Spleen (tissue), 13 donors: Measurements from ENCODE around the gene ZNF367. TPM values are rescaled to one million over a fixed set of nuclear protein-coding genes. Genes with fewer than 3 reads are reported as not detected.
A peak's percentile ranks its signal among the peaks of the same experiment; 100 is the strongest.

Source experiments
- DNase-seq: peaks from one replicate; pipeline ENCODE4 v3.0.0-alpha.2; 2020
- H3K27ac ChIP-seq, 8 donors: fragments of 200-600 bp; sonication (generic) in 7 of 8; 1 replicate in 4 of 8; 2 replicates in 4 of 8; pipeline versions ENCODE4 v1.5.0 to v1.8.0; 2016 to 2021; ENCODE audit warnings: inconsistent platforms in 4 of 8, mild to moderate bottlenecking in 4 of 8, moderate library complexity in 1 of 8
- H3K27me3 ChIP-seq, 7 donors: fragments of 200-600 bp; sonication (generic) in 6 of 7; replicated peaks in 1 of 7; 1 replicate in 4 of 7; 2 replicates in 3 of 7; pipeline versions ENCODE4 v1.5.0 to v1.8.0; 2016 to 2021; ENCODE audit warnings: inconsistent platforms in 3 of 7, mild to moderate bottlenecking in 1 of 7
- H3K36me3 ChIP-seq, 6 donors: fragments of 200-600 bp; sonication (generic) in 5 of 6; 1 replicate in 4 of 6; 2 replicates in 2 of 6; pipeline versions ENCODE4 v1.5.0 to v1.8.0; 2016 to 2021; ENCODE audit warnings: inconsistent platforms in 2 of 6
- H3K4me1 ChIP-seq, 6 donors: fragments of 200-600 bp; sonication (generic) in 5 of 6; 1 replicate in 3 of 6; 2 replicates in 3 of 6; pipeline versions ENCODE4 v1.5.0 to v1.8.0; 2016 to 2021; ENCODE audit warnings: inconsistent platforms in 3 of 6
- H3K4me3 ChIP-seq, 8 donors: fragments of 200-600 bp; sonication (generic) in 7 of 8; 1 replicate in 4 of 8; 2 replicates in 4 of 8; pipeline versions ENCODE4 v1.5.0 to v1.8.0; 2016 to 2021; ENCODE audit warnings: inconsistent platforms in 4 of 8, mild to moderate bottlenecking in 4 of 8, moderate library complexity in 2 of 8
- H3K9me3 ChIP-seq, 8 donors: fragments of 200-600 bp; sonication (generic) in 7 of 8; 1 replicate in 4 of 8; 2 replicates in 4 of 8; pipeline versions ENCODE4 v1.5.0 to v1.8.0; 2016 to 2021; ENCODE audit warnings: inconsistent platforms in 4 of 8
- POLR2A ChIP-seq, 3 donors: fragments of 450-650 bp; IDR thresholded peaks; one replicate each; pipeline ENCODE4 v1.5.1; 2017; ENCODE audit warnings: antibody characterized with exemption in 3 of 3, mild to moderate bottlenecking in 1 of 3
- POLR2AphosphoS5 ChIP-seq, 3 donors: sonication (generic); formaldehyde crosslinking; IDR thresholded peaks; one replicate each; pipeline ENCODE4 v1.5.1; 2017; ENCODE audit warnings: antibody characterized with exemption in 3 of 3
- WGBS, 5 donors: extraction: QIAGEN DNeasy Blood & Tissue Kit in 3 of 5; methylation state at CpG; one replicate each; pipeline versions ENCODE4 v1.1.5 to v1.1.7; 2013 to 2018; 5-methylcytosine and 5-hydroxymethylcytosine counted together
- intact Hi-C: fragments of 100-400 bp; cut with DNase I; formaldehyde crosslinking; loops from one replicate; pipeline ENCODE4 v1.15.0; 2023; ENCODE audit warnings: low total_unique reads
- long read RNA-seq, 2 donors: transcript quantifications; one replicate each; lab custom pipeline, GENCODE V29; 2026
- polyA plus RNA-seq, 3 donors: library from polyadenylated mRNA; stranded (reverse); fragments of 200-250 nt; gene quantifications; one replicate each; pipeline ENCODE4 v1.2.1, GENCODE V29; 2013
- total RNA-seq, 7 donors: library from RNA; depleted of rRNA in 3 of 7; stranded (reverse); fragments of >200 nt in 3 of 7; fragmentation: NEBNext Ultra II Directional in 4 of 7; extraction: Animal tissue kit (Norgen Biotek cat#: 25700) in 4 of 7; gene quantifications; one replicate each; pipeline versions ENCODE4 v1.1.0 to v1.2.1, GENCODE V29; 2016 to 2021
- TF ChIP-seq, protein P1 (sequence below), 11 experiments: fragments of 200-600 bp in 7 of 11; fragments of 450-650 bp in 4 of 11; sonication (generic) in 4 of 11; IDR thresholded peaks in 8 of 11; conservative IDR thresholded peaks in 3 of 11; 1 replicate in 7 of 11; 2 replicates in 4 of 11; pipeline versions ENCODE4 v1.4.0 to v1.8.0; 2016 to 2021; ENCODE audit warnings: antibody characterized with exemption in 11 of 11, inconsistent platforms in 4 of 11, mild to moderate bottlenecking in 1 of 11
- donor health status: healthy with polysubstance abuse.
- donor health status: DM: no; HTN: no; CAD: no; lungs with moderate emphysema.
- donor health status: DM: no; HTN: no; CAD: no.
- donor health status: Bipolar disorder and iron deficiency.
- donor health status: healthy.
- donor health status: DM: no; HTN: no; CAD: no.
- donor health status: DM: yes; HTN: yes; CAD: no.

Gene ZNF367
- total RNA-seq (1 to 10 TPM; 1.2 to 3.7 (median 2.2) TPM), polyA plus RNA-seq (1 to 10 TPM in 2 of 3 donors, under 1 TPM in 1; 0.93 to 2.1 (median 1.4) TPM)
- long read RNA-seq, donor 1, partial matches to known transcripts: 0 of 1 reads
- long read RNA-seq, donor 1, other reads (novel, unspliced or antisense): 0 of 1 reads
- long read RNA-seq, donor 2, partial matches to known transcripts: 0 of 2 reads
- long read RNA-seq, donor 2, other reads (novel, unspliced or antisense): 0 of 2 reads

DNA sequence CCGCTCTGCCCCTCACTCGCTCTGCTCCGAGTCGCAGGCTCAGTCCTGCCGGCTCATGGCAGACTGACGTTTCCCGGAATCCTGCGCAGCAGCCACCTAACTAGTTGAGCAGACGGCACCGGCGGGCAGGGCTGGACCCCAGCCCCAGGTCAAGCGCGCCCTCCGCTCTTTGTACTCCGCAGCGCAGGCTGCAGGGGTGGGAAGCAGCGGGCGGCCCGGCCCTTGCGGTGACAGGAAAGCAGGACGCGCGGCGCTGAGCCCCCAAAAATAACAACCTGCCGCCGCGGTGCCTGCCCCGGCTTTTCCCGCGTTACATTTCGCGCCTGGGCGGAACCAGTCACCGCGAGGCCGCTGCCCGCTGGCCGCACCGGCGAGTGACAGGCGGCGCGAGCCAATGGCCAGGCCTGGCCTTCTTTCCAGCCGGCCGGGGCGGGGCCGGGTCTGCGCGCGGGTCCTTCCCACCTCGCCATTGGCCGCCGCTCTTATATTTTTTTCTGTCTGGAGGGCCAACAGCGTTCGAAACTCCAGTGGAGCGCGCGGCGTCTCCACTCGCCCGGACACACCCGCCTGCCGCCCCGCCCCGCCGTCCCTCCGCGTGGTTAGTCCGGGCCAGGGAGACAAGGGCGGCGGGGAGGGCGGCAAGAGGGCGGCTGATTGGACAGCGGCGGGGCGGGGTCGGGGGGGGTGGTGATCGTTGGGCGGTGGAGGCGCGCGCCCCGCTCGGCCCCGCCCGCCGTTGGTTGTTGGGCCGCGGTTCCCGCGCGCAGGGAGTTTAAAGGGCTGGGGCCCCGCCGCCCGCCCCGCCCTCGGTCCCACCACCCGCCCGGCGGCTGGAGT is at the start of gene ZNF367:
Gene ZNF367 (minus strand): TSS at position 288 of the 837 bp plus-strand sequence. CDS start 338 bp downstream, outside the sequence.
- WGBS, 5 donors: 0 to 1% (median 0%) methylated on average over 43 to 100 of the region's 100 CpGs
- intact Hi-C loops: loop anchor here (2.0 kb wide), 1 partner anchor 30 kb away; no protein-coding TSS in a partner anchor
- peak within 1 kb of the TSS; percentile 93 to 99 (median 98) for H3K27ac ChIP-seq

DNA sequence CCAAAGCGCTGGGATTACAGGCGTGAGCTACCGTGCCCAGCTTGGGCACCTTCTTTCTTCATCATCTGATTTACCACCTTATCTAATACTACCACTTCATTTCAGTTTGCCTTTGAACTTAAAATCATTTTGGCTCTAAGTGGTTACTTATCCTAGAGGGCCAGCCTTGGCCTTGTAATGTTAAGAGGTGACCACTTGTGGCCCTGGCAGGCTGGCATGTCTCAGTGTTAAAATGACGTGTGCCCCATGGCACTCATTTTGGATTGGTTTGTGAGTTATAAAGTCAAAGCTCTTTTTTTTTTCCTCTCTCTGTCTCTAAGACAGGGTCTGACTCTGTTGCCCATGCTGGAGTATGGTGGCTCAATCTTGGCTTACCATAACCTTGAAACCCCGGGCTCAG is 49.6 kb upstream of the ZNF367 start:
- no peaks in the 10 kb centered on the region for H3K4me1 ChIP-seq
- peaks cover 0 to 75% (median 29%) of the 10 kb centered on the region in 6 donors for H3K36me3 ChIP-seq
- no peaks in the 10 kb centered on the region for H3K27me3 ChIP-seq
- no peak for DNase-seq
- WGBS, 5 donors: 87 to 96% (median 93%) methylated on average over 5 of the region's 5 CpGs
- intact Hi-C loops: no loop called here
- H3K9me3 ChIP-seq: no peaks in the 10 kb centered on the region
- TF ChIP-seq POLR2A (IDR thresholded peaks at IDR 0.05): no peak
- no peak for TF ChIP-seq POLR2AphosphoS5 (IDR thresholded peaks at IDR 0.05)
- TF ChIP-seq, protein P1, sequence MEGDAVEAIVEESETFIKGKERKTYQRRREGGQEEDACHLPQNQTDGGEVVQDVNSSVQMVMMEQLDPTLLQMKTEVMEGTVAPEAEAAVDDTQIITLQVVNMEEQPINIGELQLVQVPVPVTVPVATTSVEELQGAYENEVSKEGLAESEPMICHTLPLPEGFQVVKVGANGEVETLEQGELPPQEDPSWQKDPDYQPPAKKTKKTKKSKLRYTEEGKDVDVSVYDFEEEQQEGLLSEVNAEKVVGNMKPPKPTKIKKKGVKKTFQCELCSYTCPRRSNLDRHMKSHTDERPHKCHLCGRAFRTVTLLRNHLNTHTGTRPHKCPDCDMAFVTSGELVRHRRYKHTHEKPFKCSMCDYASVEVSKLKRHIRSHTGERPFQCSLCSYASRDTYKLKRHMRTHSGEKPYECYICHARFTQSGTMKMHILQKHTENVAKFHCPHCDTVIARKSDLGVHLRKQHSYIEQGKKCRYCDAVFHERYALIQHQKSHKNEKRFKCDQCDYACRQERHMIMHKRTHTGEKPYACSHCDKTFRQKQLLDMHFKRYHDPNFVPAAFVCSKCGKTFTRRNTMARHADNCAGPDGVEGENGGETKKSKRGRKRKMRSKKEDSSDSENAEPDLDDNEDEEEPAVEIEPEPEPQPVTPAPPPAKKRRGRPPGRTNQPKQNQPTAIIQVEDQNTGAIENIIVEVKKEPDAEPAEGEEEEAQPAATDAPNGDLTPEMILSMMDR (IDR thresholded peaks at IDR 0.05 in 8 of 11, conservative IDR thresholded peaks at IDR 0.05 in 3 of 11): no peak
- no peak overlapping the region for H3K27ac ChIP-seq
- H3K4me3 ChIP-seq: no peak overlapping the region

More for the DNA sequence above, at the start of gene ZNF367:
- no peaks in the 10 kb centered on the region for H3K9me3 ChIP-seq
- H3K36me3 ChIP-seq: no peaks in the 10 kb centered on the region
- DNase-seq: peak; percentile 98
- no peaks in the 10 kb centered on the region for H3K27me3 ChIP-seq
- H3K4me3 ChIP-seq: peak within 1 kb of the TSS; percentile 71 to 95 (median 89)
- TF ChIP-seq POLR2A (IDR thresholded peaks at IDR 0.05): no peak
- TF ChIP-seq POLR2AphosphoS5 (IDR thresholded peaks at IDR 0.05): peak; percentile 47 to 86 (median 78)
- TF ChIP-seq, protein P1 (IDR thresholded peaks at IDR 0.05 in 8 of 11, conservative IDR thresholded peaks at IDR 0.05 in 3 of 11): peak in 2 of 11 experiments; percentile 20 to 31
- peaks cover 10 to 61% (median 49%) of the 10 kb centered on the region in 6 donors for H3K4me1 ChIP-seq

DNA sequence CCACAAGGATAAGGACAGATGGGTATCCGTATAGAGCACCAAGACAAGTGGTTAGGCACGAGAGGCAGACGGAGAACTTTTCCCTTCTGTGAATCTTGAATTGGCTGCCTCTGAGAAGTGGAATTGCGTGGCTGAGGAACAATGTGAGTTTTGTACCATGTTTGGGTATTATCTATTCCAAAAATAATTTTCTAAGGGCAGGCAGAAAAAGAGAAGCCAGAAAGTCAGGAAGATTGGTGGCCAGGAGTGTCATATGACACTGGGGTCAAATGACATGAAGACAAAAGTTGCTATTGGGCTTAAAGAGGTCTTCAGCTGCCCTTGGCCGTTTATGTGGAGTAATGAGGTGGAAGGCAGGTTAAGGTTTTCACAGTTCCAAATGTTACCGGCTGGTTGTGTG is 46.3 kb upstream of the ZNF367 start:
- TF ChIP-seq, protein P1 (IDR thresholded peaks at IDR 0.05 in 8 of 11, conservative IDR thresholded peaks at IDR 0.05 in 3 of 11): no peak
- no peak for TF ChIP-seq POLR2A (IDR thresholded peaks at IDR 0.05)
- TF ChIP-seq POLR2AphosphoS5 (IDR thresholded peaks at IDR 0.05): no peak
- no peaks in the 10 kb centered on the region for H3K27me3 ChIP-seq
- WGBS, 5 donors: 87 to 88% (median 88%) methylated on average over 6 of the region's 6 CpGs
- H3K4me1 ChIP-seq: no peaks in the 10 kb centered on the region
- intact Hi-C loops: no loop called here
- H3K4me3 ChIP-seq: no peak overlapping the region
- H3K27ac ChIP-seq: no peak overlapping the region
- DNase-seq: no peak
- no peaks in the 10 kb centered on the region for H3K9me3 ChIP-seq
- H3K36me3 ChIP-seq: peaks cover 0 to 51% (median 10%) of the 10 kb centered on the region in 6 donors

DNA sequence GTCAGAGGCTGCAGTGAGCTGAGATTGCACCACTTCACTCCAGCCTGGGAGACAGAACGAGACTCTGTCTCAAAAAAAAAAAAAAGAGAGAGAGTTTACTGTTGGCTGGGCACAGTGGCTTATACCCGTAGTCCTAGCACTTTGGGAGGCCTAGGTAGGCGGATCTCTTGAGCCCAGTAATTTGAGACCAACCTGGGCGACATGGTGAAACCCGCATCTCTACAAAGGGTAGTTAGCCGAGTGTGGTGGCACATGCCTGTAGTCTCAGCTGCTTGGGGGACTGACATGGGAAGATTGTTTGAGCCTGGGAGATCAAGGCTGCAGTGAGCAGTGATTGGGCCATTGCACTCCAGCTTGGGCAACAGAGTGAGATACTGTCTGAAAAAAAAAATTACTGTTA is 44.4 kb upstream of the ZNF367 start:
- Histone ChIP-seq H3K4me3 (no peak overlapping the region), H3K4me1 (no peaks in the 10 kb centered on the region), H3K27ac (no peak overlapping the region), H3K36me3 (peaks cover 0 to 45% (median 4%) of the 10 kb centered on the region in 6 donors), H3K9me3 (no peaks in the 10 kb centered on the region), H3K27me3 (no peaks in the 10 kb centered on the region)
- intact Hi-C loops: no loop called here
- TF ChIP-seq POLR2A (IDR thresholded peaks at IDR 0.05) (no peak), POLR2AphosphoS5 (IDR thresholded peaks at IDR 0.05) (no peak)
- DNase-seq: no peak
- 87 to 98% (median 94%) methylated on average over 6 of the region's 6 CpGs for WGBS, 5 donors
